ENCODE data around the gene LLCFC1.

LLCFC1 gene

DNA sequence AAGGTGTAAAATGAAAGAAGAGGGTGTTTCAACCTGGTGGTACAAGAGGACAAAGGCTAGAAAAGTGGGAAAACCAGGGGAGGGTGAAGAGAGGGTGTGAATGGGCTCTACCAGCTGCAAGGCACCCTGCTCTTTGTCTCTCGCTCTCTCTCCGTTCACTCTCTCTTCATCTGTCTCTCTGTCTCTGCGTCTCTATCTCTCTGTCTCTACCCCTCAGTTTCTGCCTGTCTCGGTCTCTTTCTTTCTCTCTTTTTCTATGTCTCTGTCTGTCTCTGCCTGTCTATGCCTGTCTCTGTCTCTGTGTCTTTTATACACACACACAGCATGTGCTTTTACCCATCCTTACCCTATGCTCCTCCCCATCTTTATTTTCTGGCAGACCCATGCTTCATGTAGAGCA lies 673 bp upstream of the LLCFC1 start:
- in situ Hi-C loops (cut with HindIII; ENCODE audit: low sequenced_read_pairs) = no loop called here

DNA sequence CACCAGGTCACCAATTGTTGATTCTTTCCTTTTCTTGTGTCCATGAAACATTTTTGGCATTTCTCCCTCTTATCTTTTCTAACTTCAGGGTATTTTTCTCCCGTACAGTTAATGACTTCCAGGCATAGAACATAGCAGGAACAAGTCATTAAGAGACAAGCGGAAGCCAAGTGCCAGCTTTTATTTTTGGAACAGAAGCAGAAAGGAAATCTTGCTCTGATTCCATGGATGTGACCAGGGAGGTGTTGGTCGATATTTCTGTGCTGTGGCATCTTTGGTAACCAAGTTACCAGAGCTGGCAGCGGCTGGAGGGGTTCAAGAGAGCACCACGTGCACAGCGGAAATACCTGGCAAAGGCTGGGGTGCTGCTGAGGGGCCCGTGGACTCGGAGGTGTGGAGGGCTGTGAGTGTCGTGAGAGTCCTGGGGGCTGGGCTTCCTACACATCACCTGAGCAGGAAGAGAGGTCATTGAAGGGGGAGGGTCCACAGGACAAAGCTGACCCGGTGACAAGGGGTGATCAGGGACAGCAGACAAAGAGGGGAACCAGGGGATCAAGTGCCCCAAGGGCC lies 1.8 kb downstream of the LLCFC1 start:
- in situ Hi-C loops (cut with HindIII; ENCODE audit: low sequenced_read_pairs) = no loop called here

DNA sequence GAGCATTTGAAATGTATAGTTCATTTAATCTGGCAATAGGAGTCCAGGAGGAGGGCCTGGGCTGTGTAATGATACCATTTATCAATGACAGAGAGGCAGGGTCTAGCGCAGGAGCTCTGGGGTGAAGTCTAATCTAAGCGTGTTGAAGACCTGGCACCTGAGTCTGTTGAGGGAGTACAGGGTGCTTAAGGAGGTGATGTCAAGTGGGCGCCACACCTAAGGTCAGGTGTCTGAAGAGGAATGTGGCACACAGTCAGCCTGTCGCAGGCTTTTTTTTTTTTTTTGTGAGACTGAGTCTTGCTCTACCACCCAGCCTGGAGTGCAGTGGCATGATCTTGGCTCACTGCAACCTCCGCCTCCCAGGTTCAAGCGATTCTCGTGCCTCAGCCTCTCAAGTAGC lies 2.3 kb downstream of the LLCFC1 start:
- in situ Hi-C loops (cut with HindIII; ENCODE audit: low sequenced_read_pairs) = no loop called here

- in situ Hi-C loops (cut with HindIII; ENCODE audit: low sequenced_read_pairs) = no loop called here
Observed at GRCh38 chr7:142942746-142943145, 3.5 kb downstream of the LLCFC1 start.

GRCh38 chr7:142943706-142944268 lies 4.5 kb downstream of the LLCFC1 start:
- in situ Hi-C loops (cut with HindIII; ENCODE audit: low sequenced_read_pairs) = no loop called here

GRCh38 chr7:142945001-142945400 lies 5.7 kb downstream of the LLCFC1 start:
- in situ Hi-C loops (cut with HindIII; ENCODE audit: low sequenced_read_pairs) = no loop called here

GRCh38 chr7:142948603-142949002 lies 9.3 kb downstream of the LLCFC1 start:
- in situ Hi-C loops (cut with HindIII; ENCODE audit: low sequenced_read_pairs) = no loop called here

DNA sequence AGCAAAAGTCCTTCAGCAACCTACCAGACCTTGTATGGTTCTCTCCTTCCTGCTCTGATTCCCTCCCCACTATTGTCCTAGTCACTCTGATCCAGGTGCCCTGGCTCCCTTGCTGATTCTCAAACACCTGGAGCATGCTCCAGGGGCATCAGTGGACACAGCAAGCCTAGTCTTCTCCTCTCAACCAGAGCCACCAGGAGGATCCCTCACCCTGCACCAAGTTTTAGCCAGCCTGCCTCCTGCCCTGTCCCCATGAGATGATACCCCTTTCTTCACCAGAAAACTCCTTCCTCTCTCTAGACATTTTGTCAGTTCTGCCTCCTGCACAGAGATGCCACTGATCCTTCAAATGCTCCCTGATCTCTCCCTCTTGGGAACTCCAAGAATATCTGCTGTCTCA lies 11.0 kb downstream of the LLCFC1 start:
- in situ Hi-C loops (cut with HindIII; ENCODE audit: low sequenced_read_pairs) = loop anchor here (10.0 kb wide), 1 partner anchor 45 kb away; no protein-coding TSS in a partner anchor

- in situ Hi-C loops (cut with HindIII; ENCODE audit: low sequenced_read_pairs) = loop anchor here (10.0 kb wide), 1 partner anchor 50 kb away; no protein-coding TSS in a partner anchor
Observed at GRCh38 chr7:142954680-142955268, 15.5 kb downstream of the LLCFC1 start.

DNA sequence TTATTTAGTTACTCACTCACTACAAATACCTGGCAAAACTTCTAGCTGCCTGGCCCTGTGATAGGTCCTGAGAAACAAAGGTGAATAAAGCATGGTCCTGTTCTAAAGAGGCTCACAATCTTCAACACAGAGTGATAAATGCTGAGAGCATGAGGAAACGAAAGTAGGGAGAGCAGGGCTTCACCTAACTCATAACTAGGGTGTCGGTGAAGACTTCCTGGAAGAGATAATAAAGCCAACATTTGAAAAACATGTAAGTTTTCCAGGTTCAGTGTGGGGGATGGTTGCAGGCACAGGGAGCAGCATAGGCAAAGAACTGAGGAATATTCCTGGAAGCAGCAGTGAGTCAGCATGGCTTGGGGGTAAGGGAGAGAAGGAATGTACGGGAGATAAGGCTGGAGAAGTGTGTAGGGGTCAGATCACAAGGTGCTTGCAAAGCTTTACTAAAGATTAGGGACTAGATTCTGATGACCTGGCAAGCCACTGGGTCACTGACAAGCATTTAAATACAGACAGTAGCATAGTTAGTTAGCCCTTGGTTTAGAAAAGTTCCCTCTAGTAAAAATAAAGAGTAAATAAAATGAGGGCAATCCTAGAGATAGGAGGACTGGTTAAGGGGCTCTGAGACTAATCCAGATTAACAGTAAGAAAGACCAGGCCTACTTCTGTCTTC lies 17.8 kb downstream of the LLCFC1 start:
- in situ Hi-C loops (cut with HindIII; ENCODE audit: low sequenced_read_pairs) = loop anchor here (10.0 kb wide), 1 partner anchor 52 kb away; no protein-coding TSS in a partner anchor

GRCh38 chr7:142957723-142958122 lies 18.4 kb downstream of the LLCFC1 start:
- in situ Hi-C loops (cut with HindIII; ENCODE audit: low sequenced_read_pairs) = loop anchor here (10.0 kb wide), 1 partner anchor 53 kb away; no protein-coding TSS in a partner anchor

DNA sequence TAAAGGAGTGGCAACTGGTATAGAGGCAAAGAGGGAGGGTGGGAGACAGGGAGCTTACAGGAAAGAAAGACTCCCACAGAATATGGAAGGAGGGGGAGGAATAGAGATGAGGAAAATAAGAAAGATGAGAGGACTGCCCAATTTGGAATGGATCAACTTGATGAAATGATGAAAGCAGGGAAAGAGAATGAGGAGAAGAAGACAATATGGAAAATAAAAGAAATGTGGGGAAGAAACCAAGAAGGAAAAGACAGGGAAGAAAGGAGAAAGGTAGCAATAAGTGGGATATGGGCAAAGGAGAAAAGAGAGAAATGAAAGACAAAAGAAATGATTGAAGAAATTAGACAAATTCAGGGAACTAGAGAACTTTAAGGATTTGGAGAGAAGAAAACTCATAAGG lies 19.9 kb downstream of the LLCFC1 start:
- in situ Hi-C loops (cut with HindIII; ENCODE audit: low sequenced_read_pairs) = loop anchor here (10.0 kb wide), 1 partner anchor 54 kb away; no protein-coding TSS in a partner anchor

- in situ Hi-C loops (cut with HindIII; ENCODE audit: low sequenced_read_pairs) = no loop called here
Observed at GRCh38 chr7:142960955-142961512, 21.8 kb downstream of the LLCFC1 start.

GRCh38 chr7:142961595-142961972 lies 22.3 kb downstream of the LLCFC1 start:
- in situ Hi-C loops (cut with HindIII; ENCODE audit: low sequenced_read_pairs) = no loop called here

DNA sequence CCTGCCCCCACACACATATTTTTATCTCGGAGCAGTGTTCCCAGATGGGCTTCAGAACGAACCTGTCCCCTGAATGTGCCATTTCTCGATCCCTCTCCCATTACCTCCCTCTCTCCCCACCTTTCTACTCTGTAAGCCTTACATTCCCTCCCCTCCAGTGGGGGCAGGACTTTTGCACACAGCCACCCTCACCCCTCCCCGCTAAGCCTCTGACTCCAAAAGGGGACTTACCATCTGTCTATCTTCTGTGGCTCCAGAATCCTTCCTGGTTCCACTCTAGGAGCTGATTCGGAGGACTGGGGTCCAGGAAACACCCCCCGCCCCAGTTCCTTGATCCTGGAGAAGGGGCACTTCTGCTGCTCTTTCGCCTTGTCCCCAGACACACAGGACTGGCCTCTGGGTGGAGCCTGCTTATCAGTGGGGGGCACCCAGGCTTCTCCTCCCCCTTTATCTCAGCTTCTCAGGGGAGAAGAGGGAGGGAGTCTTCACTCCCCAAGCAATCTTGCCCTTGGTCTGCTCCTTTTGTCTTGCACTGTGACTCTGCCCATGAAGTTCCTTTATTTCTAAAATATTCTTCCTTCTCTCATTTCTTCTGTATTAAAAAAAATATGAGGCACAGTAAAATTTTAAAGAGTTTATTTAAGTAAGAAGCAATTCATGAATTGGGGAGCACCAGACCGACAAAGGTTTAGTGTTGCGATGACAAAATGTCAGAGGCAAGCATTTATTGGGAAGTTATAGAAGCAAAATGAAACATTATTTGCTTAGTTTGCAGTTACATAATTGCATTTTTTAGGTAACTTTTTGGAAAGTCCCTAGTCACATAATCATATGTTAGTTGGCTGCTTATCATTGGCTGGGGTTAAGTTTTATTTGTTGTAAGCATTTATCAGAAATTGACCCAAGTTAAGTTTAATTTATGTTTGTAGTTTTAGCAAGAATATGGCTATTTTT lies 23.0 kb downstream of the LLCFC1 start, which contains the start of gene KEL:
Gene KEL (minus strand): TSS at position 391 of the 954 bp plus-strand sequence. CDS start 157 bp downstream, at position 234.
- in situ Hi-C loops (cut with HindIII; ENCODE audit: low sequenced_read_pairs) = no loop called here

GRCh38 chr7:142962991-142963390 lies 23.7 kb downstream of the LLCFC1 start:
- in situ Hi-C loops (cut with HindIII; ENCODE audit: low sequenced_read_pairs) = no loop called here

DNA sequence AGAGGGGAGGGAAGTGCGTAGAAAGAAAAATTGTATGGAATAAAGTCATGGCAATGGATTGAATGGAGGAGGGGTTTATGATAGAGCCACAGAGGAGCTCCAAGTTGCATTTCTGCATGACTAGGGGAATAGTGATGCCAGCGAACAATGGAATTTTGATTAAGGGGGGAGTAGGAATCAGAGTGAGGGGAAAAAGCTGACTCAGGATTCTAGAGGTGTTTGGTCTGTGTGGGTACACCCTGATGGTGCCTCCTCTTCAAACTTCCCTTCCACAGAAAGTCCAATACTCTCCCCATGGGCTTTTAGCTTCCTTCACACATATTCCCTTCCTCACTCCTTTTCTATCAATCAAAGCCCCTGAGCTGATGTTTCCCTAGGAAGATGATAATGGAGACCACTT lies 24.7 kb downstream of the LLCFC1 start:
- in situ Hi-C loops (cut with HindIII; ENCODE audit: low sequenced_read_pairs) = no loop called here

- in situ Hi-C loops (cut with HindIII; ENCODE audit: low sequenced_read_pairs) = no loop called here
Observed at GRCh38 chr7:142964502-142965246, 25.4 kb downstream of the LLCFC1 start.

GRCh38 chr7:142968229-142968628 lies 28.9 kb downstream of the LLCFC1 start:
- in situ Hi-C loops (cut with HindIII; ENCODE audit: low sequenced_read_pairs) = no loop called here

- in situ Hi-C loops (cut with HindIII; ENCODE audit: low sequenced_read_pairs) = no loop called here
Observed at GRCh38 chr7:142969183-142969582, 29.9 kb downstream of the LLCFC1 start.

Data from endothelial cell of hepatic sinusoid (primary cell).